Epithelial cell of proximal tubule (primary cell): ENCODE data around the gene RBP3. TPM values are rescaled to one million over a fixed set of nuclear protein-coding genes. Genes with fewer than 3 reads are reported as not detected.

Experiments
- DNase-seq: peaks from one replicate; pipeline ENCODE4 v3.0.0-alpha.2; 2011; ENCODE audit warnings: low read depth
- H3K4me3 ChIP-seq: 2 replicates; pipeline ENCODE4 v1.5.1; 2011; ENCODE audit warnings: low read depth, mild to moderate bottlenecking, low read length
- CTCF ChIP-seq: conservative IDR thresholded peaks from 2 replicates; pipeline ENCODE4 v1.5.1; 2012; ENCODE audit warnings: low read depth, mild to moderate bottlenecking, low read length
- total RNA-seq: library from RNA; depleted of rRNA; stranded (reverse); fragments of >200 nt; gene quantifications from 2 replicates; pipeline ENCODE4 v1.2.3, GENCODE V29; 2015

RBP3 gene
- total RNA-seq, 1 donor from 2014 or later = not detected

GRCh38 chr10:47340608-47341170 is 7.5 kb upstream of the RBP3 start:
- DNase-seq = peak; percentile 9
- H3K4me3 ChIP-seq = no peak overlapping the region
- TF ChIP-seq CTCF = peak; percentile 99

- no peak for DNase-seq
- no peak overlapping the region for H3K4me3 ChIP-seq
- no peak for TF ChIP-seq CTCF
Measured at GRCh38 chr10:47344996-47345870, 2.9 kb upstream of the RBP3 start.

- no peak for DNase-seq
- TF ChIP-seq CTCF = no peak
- no peak overlapping the region for H3K4me3 ChIP-seq
Measured at GRCh38 chr10:47346581-47347302, 1.4 kb upstream of the RBP3 start.

GRCh38 chr10:47347303-47347675 is 874 bp upstream of the RBP3 start:
- no peak overlapping the region for H3K4me3 ChIP-seq
- no peak for DNase-seq
- TF ChIP-seq CTCF = no peak

- no peak for TF ChIP-seq CTCF
- no peak for DNase-seq
- no peak overlapping the region for H3K4me3 ChIP-seq
Measured at GRCh38 chr10:47348661-47349470, 703 bp downstream of the RBP3 start.

- DNase-seq = no peak
- no peak overlapping the region for H3K4me3 ChIP-seq
- no peak for TF ChIP-seq CTCF
Measured at GRCh38 chr10:47349516-47349915, 1.4 kb downstream of the RBP3 start.
